Measurements from ENCODE around the gene TMC8.

The TMC8 gene

GRCh38 chr17:78141437-78142118 lies 11.0 kb downstream of the TMC8 start:
- H3K27ac ChIP-seq (ENCODE audit: low read length): no peak overlapping the region

DNA sequence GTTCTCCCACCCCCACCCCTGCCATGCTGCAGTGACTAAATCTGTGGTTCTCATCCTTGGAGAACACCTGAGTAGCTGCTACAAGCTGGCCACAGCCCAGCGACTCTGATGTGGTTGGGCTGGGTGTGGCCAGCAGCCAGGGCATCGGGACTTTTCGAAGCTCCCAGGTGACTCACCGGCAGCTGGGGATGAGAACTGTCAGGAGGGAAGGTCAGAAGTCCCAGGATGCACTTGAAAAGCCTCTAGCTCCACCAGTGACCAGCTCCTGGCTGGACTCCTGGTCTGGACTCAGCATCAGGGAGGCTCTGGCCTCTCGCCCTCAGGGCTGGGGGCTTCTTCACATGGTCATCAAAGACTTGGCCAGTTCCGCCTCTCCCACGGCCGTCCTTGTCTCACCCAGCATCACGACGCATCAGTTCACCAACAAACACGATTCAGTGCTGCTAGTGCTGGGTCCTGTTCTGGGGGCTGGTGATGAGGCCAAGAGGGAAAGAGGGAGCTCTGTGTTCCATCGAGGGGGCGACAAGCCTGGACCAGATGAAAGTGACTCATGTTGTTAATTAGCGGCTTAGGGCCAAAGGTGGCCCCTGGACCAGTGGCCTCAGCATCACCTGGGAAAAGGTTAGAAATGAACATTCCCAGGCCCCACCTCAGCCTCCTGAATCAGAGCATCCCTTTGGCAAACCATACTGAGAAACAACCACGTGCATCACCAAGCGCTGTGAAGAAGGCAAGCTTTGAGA lies 11.7 kb downstream of the TMC8 start:
- no peaks in the 10 kb centered on the region for H3K9me3 ChIP-seq (ENCODE audit: insufficient read depth, low read length, severe bottlenecking)
- H3K4me2 ChIP-seq (ENCODE audit: insufficient read depth, low read length): no peak overlapping the region
- ATAC-seq (ENCODE audit: insufficient read depth, low read depth): no peak
- H3K36me3 ChIP-seq (ENCODE audit: insufficient read depth, low read length): no peaks in the 10 kb centered on the region; the same call in 1 of the 2 replicates
- no peak for TF ChIP-seq EZH2 (IDR thresholded peaks at IDR 0.05; ENCODE audit: borderline replicate concordance, low read depth, low read length, severe bottlenecking)
- no peak for TF ChIP-seq CTCF (IDR thresholded peaks at IDR 0.05; ENCODE audit: borderline replicate concordance, extremely low read depth, low read length, poor library complexity, severe bottlenecking)
- no peaks in the 10 kb centered on the region for H3K4me1 ChIP-seq (ENCODE audit: insufficient read depth, low read length)
- DNase-seq: no peak
- H3K9ac ChIP-seq (ENCODE audit: low read depth, low read length): no peak overlapping the region
- no peak overlapping the region for H3K27ac ChIP-seq (ENCODE audit: low read length)
- peaks cover 11% of the 10 kb centered on the region for H4K20me1 ChIP-seq (ENCODE audit: insufficient read depth, low read length)
- no peaks in the 10 kb centered on the region for H3K27me3 ChIP-seq (ENCODE audit: insufficient read depth, low read length, poor library complexity)
- H3K4me3 ChIP-seq (ENCODE audit: low read depth in 1 of 2, low read length in 2 of 2): no peak overlapping the region
- H2AFZ ChIP-seq (ENCODE audit: low read depth, low read length): no peak overlapping the region
- H3K79me2 ChIP-seq (ENCODE audit: insufficient read depth, low read length): no peaks in the 10 kb centered on the region

More at GRCh38 chr17:78141437-78142118, 11.0 kb downstream of the TMC8 start:
- Histone ChIP-seq H4K20me1 (ENCODE audit: insufficient read depth, low read length) (peaks cover 17% of the 10 kb centered on the region), H3K36me3 (ENCODE audit: insufficient read depth, low read length) (peaks cover under 1% of the 10 kb centered on the region; the same call in 1 of the 2 replicates), H3K27me3 (ENCODE audit: insufficient read depth, low read length, poor library complexity) (no peaks in the 10 kb centered on the region), H3K9ac (ENCODE audit: low read depth, low read length) (no peak overlapping the region), H2AFZ (ENCODE audit: low read depth, low read length) (no peak overlapping the region), H3K4me3 (ENCODE audit: low read depth in 1 of 2, low read length in 2 of 2) (no peak overlapping the region), H3K9me3 (ENCODE audit: insufficient read depth, low read length, severe bottlenecking) (no peaks in the 10 kb centered on the region), H3K4me1 (ENCODE audit: insufficient read depth, low read length) (no peaks in the 10 kb centered on the region), H3K4me2 (ENCODE audit: insufficient read depth, low read length) (no peak overlapping the region), H3K79me2 (ENCODE audit: insufficient read depth, low read length) (no peaks in the 10 kb centered on the region)
- TF ChIP-seq EZH2 (IDR thresholded peaks at IDR 0.05; ENCODE audit: borderline replicate concordance, low read depth, low read length, severe bottlenecking): no peak
- no peak for TF ChIP-seq CTCF (IDR thresholded peaks at IDR 0.05; ENCODE audit: borderline replicate concordance, extremely low read depth, low read length, poor library complexity, severe bottlenecking)
- DNase-seq: no peak
- ATAC-seq (ENCODE audit: insufficient read depth, low read depth): no peak

DNA sequence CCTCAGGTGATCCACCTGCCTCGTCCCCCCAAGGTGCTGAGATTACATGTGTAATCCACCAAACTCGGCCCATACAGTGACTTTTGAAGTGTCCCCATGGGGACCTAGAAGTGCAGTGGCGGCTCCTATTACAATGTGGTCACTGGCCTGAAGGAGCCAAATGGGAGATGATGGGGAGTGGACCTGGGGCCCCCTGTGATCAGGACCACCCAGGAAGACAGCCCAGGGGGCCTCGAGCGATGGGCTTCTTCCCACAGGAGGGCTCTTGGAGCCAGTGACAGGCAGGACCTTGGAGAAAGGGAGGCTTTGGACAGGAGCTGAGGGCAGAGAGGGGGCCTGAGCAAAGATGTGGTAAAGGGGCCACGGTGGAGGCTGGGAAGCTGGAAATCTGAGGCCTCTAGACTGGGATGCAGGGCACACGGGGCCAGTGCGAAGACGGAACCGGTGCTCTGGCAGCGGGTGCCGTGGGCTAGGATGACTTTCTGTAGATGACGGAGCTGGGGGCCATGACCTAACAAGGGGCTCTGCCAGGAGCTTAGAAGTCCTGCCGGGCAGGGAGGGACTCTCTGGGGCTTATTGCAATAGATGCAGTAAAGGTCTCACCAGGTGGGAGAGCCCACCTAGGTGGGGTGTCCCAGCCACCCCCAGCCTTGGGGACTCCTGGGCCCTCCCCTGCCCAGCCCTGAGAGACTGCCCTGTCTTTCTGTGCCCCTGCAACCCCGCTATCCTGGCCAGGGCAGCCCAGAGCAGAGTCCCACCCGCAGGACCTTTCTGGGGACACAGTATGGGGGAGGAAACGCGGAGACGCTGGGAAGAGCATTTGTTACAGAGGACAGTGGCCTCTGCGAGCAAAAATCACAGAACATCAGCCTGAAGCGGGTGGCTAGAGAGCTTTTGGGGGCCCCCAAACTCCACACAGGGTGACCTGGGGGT lies 12.9 kb downstream of the TMC8 start:
- H3K9me3 ChIP-seq (ENCODE audit: insufficient read depth, low read length, severe bottlenecking): no peaks in the 10 kb centered on the region
- H3K9ac ChIP-seq (ENCODE audit: low read depth, low read length): no peak overlapping the region
- H3K4me2 ChIP-seq (ENCODE audit: insufficient read depth, low read length): no peak overlapping the region
- H3K4me3 ChIP-seq (ENCODE audit: low read depth in 1 of 2, low read length in 2 of 2): no peak overlapping the region
- H3K36me3 ChIP-seq (ENCODE audit: insufficient read depth, low read length): no peaks in the 10 kb centered on the region
- no peaks in the 10 kb centered on the region for H3K4me1 ChIP-seq (ENCODE audit: insufficient read depth, low read length)
- H4K20me1 ChIP-seq (ENCODE audit: insufficient read depth, low read length): peaks cover under 1% of the 10 kb centered on the region; the same call in 1 of the 2 replicates
- no peak for DNase-seq
- ATAC-seq (ENCODE audit: insufficient read depth, low read depth): no peak
- H2AFZ ChIP-seq (ENCODE audit: low read depth, low read length): no peak overlapping the region
- no peaks in the 10 kb centered on the region for H3K79me2 ChIP-seq (ENCODE audit: insufficient read depth, low read length)
- no peak overlapping the region for H3K27ac ChIP-seq (ENCODE audit: low read length)
- no peaks in the 10 kb centered on the region for H3K27me3 ChIP-seq (ENCODE audit: insufficient read depth, low read length, poor library complexity)
- TF ChIP-seq EZH2 (IDR thresholded peaks at IDR 0.05; ENCODE audit: borderline replicate concordance, low read depth, low read length, severe bottlenecking) (no peak), CTCF (IDR thresholded peaks at IDR 0.05; ENCODE audit: borderline replicate concordance, extremely low read depth, low read length, poor library complexity, severe bottlenecking) (no peak)

Measured in DND-41 (cell line).